Activated naive CD4-positive, alpha-beta T cell treated with anti-CD3 and anti-CD28 coated beads, Interleukin-2, amount 50 U/mL, for 24 hours (primary cell): Measurements from ENCODE around the gene EPN2.

Experiments used
- H3K27ac Mint-ChIP-seq: one replicate; pipeline ENCODE4 v1.8.0; 2021; ENCODE audit warnings: mild to moderate bottlenecking, mixed read lengths
- H3K27me3 Mint-ChIP-seq: one replicate; pipeline ENCODE4 v1.8.0; 2021; ENCODE audit warnings: mixed read lengths
- H3K36me3 Mint-ChIP-seq: one replicate; pipeline ENCODE4 v1.8.0; 2021; ENCODE audit warnings: mixed read lengths
- H3K4me1 Mint-ChIP-seq: one replicate; pipeline ENCODE4 v1.8.0; 2021; ENCODE audit warnings: mixed read lengths
- H3K4me3 Mint-ChIP-seq: one replicate; pipeline ENCODE4 v1.8.0; 2021; ENCODE audit warnings: mild to moderate bottlenecking, mixed read lengths
- H3K9me3 Mint-ChIP-seq: one replicate; pipeline ENCODE4 v1.8.0; 2021; ENCODE audit warnings: mixed read lengths

The EPN2 gene

GRCh38 chr17:19319771-19320505, 82.8 kb downstream of the EPN2 start:
- H3K27me3 Mint-ChIP-seq, result no peaks in the 10 kb centered on the region
- peaks cover 2% of the 10 kb centered on the region for H3K9me3 Mint-ChIP-seq
- peaks cover 4% of the 10 kb centered on the region for H3K36me3 Mint-ChIP-seq
- H3K4me1 Mint-ChIP-seq, result no peaks in the 10 kb centered on the region
- H3K4me3 Mint-ChIP-seq, result no peak overlapping the region
- no peak overlapping the region for H3K27ac Mint-ChIP-seq

- Mint-ChIP-seq H3K27ac (no peak overlapping the region), H3K36me3 (peaks cover 10% of the 10 kb centered on the region), H3K4me3 (no peak overlapping the region), H3K4me1 (no peaks in the 10 kb centered on the region), H3K27me3 (no peaks in the 10 kb centered on the region), H3K9me3 (peaks cover 10% of the 10 kb centered on the region)
These were observed 83.7 kb downstream of the EPN2 start for GRCh38 chr17:19320876-19321275.

GRCh38 chr17:19321481-19322128, 84.4 kb downstream of the EPN2 start:
- no peaks in the 10 kb centered on the region for H3K27me3 Mint-ChIP-seq
- H3K36me3 Mint-ChIP-seq, result peaks cover 13% of the 10 kb centered on the region
- H3K4me1 Mint-ChIP-seq, result no peaks in the 10 kb centered on the region
- H3K27ac Mint-ChIP-seq, result no peak overlapping the region
- H3K9me3 Mint-ChIP-seq, result peaks cover 10% of the 10 kb centered on the region
- no peak overlapping the region for H3K4me3 Mint-ChIP-seq

GRCh38 chr17:19322129-19322505, 85.0 kb downstream of the EPN2 start:
- H3K4me1 Mint-ChIP-seq, result no peaks in the 10 kb centered on the region
- no peaks in the 10 kb centered on the region for H3K27me3 Mint-ChIP-seq
- H3K9me3 Mint-ChIP-seq, result peaks cover 10% of the 10 kb centered on the region
- no peak overlapping the region for H3K4me3 Mint-ChIP-seq
- no peak overlapping the region for H3K27ac Mint-ChIP-seq
- peaks cover 13% of the 10 kb centered on the region for H3K36me3 Mint-ChIP-seq

GRCh38 chr17:19322861-19323260, 85.7 kb downstream of the EPN2 start:
- no peaks in the 10 kb centered on the region for H3K27me3 Mint-ChIP-seq
- no peak overlapping the region for H3K4me3 Mint-ChIP-seq
- H3K36me3 Mint-ChIP-seq, result peaks cover 13% of the 10 kb centered on the region
- H3K27ac Mint-ChIP-seq, result no peak overlapping the region
- no peaks in the 10 kb centered on the region for H3K4me1 Mint-ChIP-seq
- peaks cover 10% of the 10 kb centered on the region for H3K9me3 Mint-ChIP-seq

- Mint-ChIP-seq H3K27ac (no peak overlapping the region), H3K4me1 (no peaks in the 10 kb centered on the region), H3K36me3 (peaks cover 13% of the 10 kb centered on the region), H3K4me3 (no peak overlapping the region), H3K27me3 (no peaks in the 10 kb centered on the region), H3K9me3 (peaks cover 10% of the 10 kb centered on the region)
These were observed 88.4 kb downstream of the EPN2 start for GRCh38 chr17:19325542-19325941.

- H3K9me3 Mint-ChIP-seq, result peaks cover 10% of the 10 kb centered on the region
- H3K36me3 Mint-ChIP-seq, result peaks cover 13% of the 10 kb centered on the region
- no peak overlapping the region for H3K27ac Mint-ChIP-seq
- H3K4me1 Mint-ChIP-seq, result no peaks in the 10 kb centered on the region
- H3K27me3 Mint-ChIP-seq, result no peaks in the 10 kb centered on the region
- no peak overlapping the region for H3K4me3 Mint-ChIP-seq
These were observed 90.0 kb downstream of the EPN2 start for GRCh38 chr17:19327031-19327783.

GRCh38 chr17:19328441-19329061, 91.4 kb downstream of the EPN2 start:
- Mint-ChIP-seq H3K4me3 (no peak overlapping the region), H3K27me3 (no peaks in the 10 kb centered on the region), H3K27ac (no peak overlapping the region), H3K9me3 (peaks cover 10% of the 10 kb centered on the region), H3K4me1 (no peaks in the 10 kb centered on the region), H3K36me3 (peaks cover 13% of the 10 kb centered on the region)

GRCh38 chr17:19329136-19329535, 92.0 kb downstream of the EPN2 start:
- H3K9me3 Mint-ChIP-seq, result peaks cover 10% of the 10 kb centered on the region
- no peaks in the 10 kb centered on the region for H3K27me3 Mint-ChIP-seq
- H3K27ac Mint-ChIP-seq, result no peak overlapping the region
- H3K4me3 Mint-ChIP-seq, result no peak overlapping the region
- H3K36me3 Mint-ChIP-seq, result peaks cover 11% of the 10 kb centered on the region
- H3K4me1 Mint-ChIP-seq, result no peaks in the 10 kb centered on the region

- H3K4me1 Mint-ChIP-seq, result no peaks in the 10 kb centered on the region
- no peak overlapping the region for H3K4me3 Mint-ChIP-seq
- H3K27ac Mint-ChIP-seq, result no peak overlapping the region
- H3K27me3 Mint-ChIP-seq, result no peaks in the 10 kb centered on the region
- H3K36me3 Mint-ChIP-seq, result peaks cover 10% of the 10 kb centered on the region
- peaks cover 9% of the 10 kb centered on the region for H3K9me3 Mint-ChIP-seq
These were observed 92.7 kb downstream of the EPN2 start for GRCh38 chr17:19329839-19330238.

GRCh38 chr17:19330271-19330670, 93.1 kb downstream of the EPN2 start:
- Mint-ChIP-seq H3K36me3 (peaks cover 6% of the 10 kb centered on the region), H3K27me3 (no peaks in the 10 kb centered on the region), H3K27ac (no peak overlapping the region), H3K4me1 (no peaks in the 10 kb centered on the region), H3K4me3 (no peak overlapping the region), H3K9me3 (peaks cover 4% of the 10 kb centered on the region)

- no peaks in the 10 kb centered on the region for H3K27me3 Mint-ChIP-seq
- no peaks in the 10 kb centered on the region for H3K9me3 Mint-ChIP-seq
- no peak overlapping the region for H3K27ac Mint-ChIP-seq
- no peak overlapping the region for H3K4me3 Mint-ChIP-seq
- H3K36me3 Mint-ChIP-seq, result peaks cover under 1% of the 10 kb centered on the region
- H3K4me1 Mint-ChIP-seq, result no peaks in the 10 kb centered on the region
These were observed 94.0 kb downstream of the EPN2 start for GRCh38 chr17:19331134-19331533.

- no peaks in the 10 kb centered on the region for H3K4me1 Mint-ChIP-seq
- H3K27ac Mint-ChIP-seq, result no peak overlapping the region
- no peaks in the 10 kb centered on the region for H3K36me3 Mint-ChIP-seq
- no peaks in the 10 kb centered on the region for H3K27me3 Mint-ChIP-seq
- no peaks in the 10 kb centered on the region for H3K9me3 Mint-ChIP-seq
- H3K4me3 Mint-ChIP-seq, result no peak overlapping the region
These were observed 94.5 kb downstream of the EPN2 start for GRCh38 chr17:19331543-19332245.

- H3K9me3 Mint-ChIP-seq, result no peaks in the 10 kb centered on the region
- no peak overlapping the region for H3K4me3 Mint-ChIP-seq
- peaks cover 3% of the 10 kb centered on the region for H3K27me3 Mint-ChIP-seq
- H3K36me3 Mint-ChIP-seq, result no peaks in the 10 kb centered on the region
- H3K27ac Mint-ChIP-seq, result no peak overlapping the region
- no peaks in the 10 kb centered on the region for H3K4me1 Mint-ChIP-seq
These were observed 95.4 kb downstream of the EPN2 start for GRCh38 chr17:19332371-19333131.

- H3K27me3 Mint-ChIP-seq, result peaks cover 3% of the 10 kb centered on the region
- no peak overlapping the region for H3K27ac Mint-ChIP-seq
- no peak overlapping the region for H3K4me3 Mint-ChIP-seq
- no peaks in the 10 kb centered on the region for H3K9me3 Mint-ChIP-seq
- H3K36me3 Mint-ChIP-seq, result no peaks in the 10 kb centered on the region
- no peaks in the 10 kb centered on the region for H3K4me1 Mint-ChIP-seq
These were observed 95.9 kb downstream of the EPN2 start for GRCh38 chr17:19333132-19333440.
